SJSA1 (cell line): ENCODE results near the gene JAG2. TPM values are rescaled to one million over a fixed set of nuclear protein-coding genes. Genes with fewer than 3 reads are reported as not detected.
"Not testable (repeated sequence)": the region's sequence is repeated elsewhere in the genome, so short reads cannot be mapped to it uniquely, and the experiment has no call there.

Experiments used
- DNase-seq, 2 experiments: peaks; one replicate each; pipeline ENCODE4 v3.0.0-alpha.2; 2015 to 2020; ENCODE audit warnings: low spot score in 2 of 2, low read depth in 1 of 2
- H3K27ac ChIP-seq: fragments of 250-450 bp; sonication (Bioruptor Pico); 2 replicates; pipeline ENCODE4 v1.5.1; 2020; ENCODE audit warnings: mild to moderate bottlenecking, moderate library complexity
- H3K27me3 ChIP-seq: fragments of 250-450 bp; sonication (Bioruptor Pico); replicated peaks from 2 replicates; pipeline ENCODE4 v1.5.1; 2020; ENCODE audit warnings: mild to moderate bottlenecking, moderate library complexity
- H3K36me3 ChIP-seq: fragments of 250-450 bp; sonication (Bioruptor Pico); 2 replicates; pipeline ENCODE4 v1.5.1; 2020; ENCODE audit warnings: mild to moderate bottlenecking
- H3K4me1 ChIP-seq: fragments of 250-450 bp; sonication (Bioruptor Pico); replicated peaks from 2 replicates; pipeline ENCODE4 v1.6.1; 2021; ENCODE audit warnings: mild to moderate bottlenecking
- H3K4me3 ChIP-seq: fragments of 250-450 bp; sonication (Bioruptor Pico); 2 replicates; pipeline ENCODE4 v1.5.1; 2020; ENCODE audit warnings: mild to moderate bottlenecking
- H3K9me3 ChIP-seq: fragments of 250-450 bp; sonication (Bioruptor Pico); replicated peaks from 2 replicates; pipeline ENCODE4 v1.5.1; 2020; ENCODE audit warnings: mild to moderate bottlenecking
- total RNA-seq: library from RNA; depleted of rRNA; stranded (reverse); fragments of >200 nt; shearing (Covaris generic); gene quantifications from 2 replicates; pipeline ENCODE4 v1.2.3, GENCODE V29; 2014

Gene JAG2
- total RNA-seq, 1 experiment from 2014 or later = 125 TPM

DNA sequence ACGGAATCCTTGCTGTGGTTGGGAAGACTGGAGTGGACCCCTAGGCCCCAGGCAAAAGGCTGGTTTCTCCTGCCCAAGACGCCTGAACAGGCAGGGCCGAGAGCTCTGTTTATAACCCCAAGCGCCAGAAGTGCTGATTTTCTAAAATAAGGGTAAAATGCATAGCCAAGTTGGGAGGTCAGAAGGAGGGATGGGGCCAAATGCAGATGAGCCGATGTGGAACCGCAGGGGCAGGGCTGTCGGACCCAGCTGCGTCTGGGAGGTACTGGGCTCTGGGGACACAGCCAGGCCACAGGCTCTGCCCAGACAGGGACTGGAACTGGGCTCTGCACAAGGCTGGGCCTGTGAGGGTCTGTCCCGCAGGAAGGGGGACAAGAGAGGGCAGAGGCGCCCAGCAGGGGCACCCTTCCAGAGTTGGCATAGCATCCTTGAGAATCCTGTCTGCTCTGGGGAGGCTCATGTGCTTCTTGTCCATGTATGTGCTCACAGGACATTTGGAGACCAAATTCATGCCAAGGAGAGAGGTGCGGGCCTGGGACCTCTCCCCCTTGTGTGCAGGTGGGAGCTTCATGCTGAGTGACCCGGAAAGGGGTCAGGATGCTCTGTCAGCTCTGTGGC is 49.1 kb downstream of the JAG2 start:
- H3K27ac ChIP-seq = no peak overlapping the region
- H3K27me3 ChIP-seq = peaks cover 13% of the 10 kb centered on the region; the same call in 1 of the 2 replicates
- peaks cover 11% of the 10 kb centered on the region; the same call in 1 of the 2 replicates for H3K9me3 ChIP-seq
- H3K36me3 ChIP-seq = no peaks in the 10 kb centered on the region
- no peak overlapping the region for H3K4me3 ChIP-seq
- no peak for DNase-seq
- H3K4me1 ChIP-seq = no peaks in the 10 kb centered on the region

DNA sequence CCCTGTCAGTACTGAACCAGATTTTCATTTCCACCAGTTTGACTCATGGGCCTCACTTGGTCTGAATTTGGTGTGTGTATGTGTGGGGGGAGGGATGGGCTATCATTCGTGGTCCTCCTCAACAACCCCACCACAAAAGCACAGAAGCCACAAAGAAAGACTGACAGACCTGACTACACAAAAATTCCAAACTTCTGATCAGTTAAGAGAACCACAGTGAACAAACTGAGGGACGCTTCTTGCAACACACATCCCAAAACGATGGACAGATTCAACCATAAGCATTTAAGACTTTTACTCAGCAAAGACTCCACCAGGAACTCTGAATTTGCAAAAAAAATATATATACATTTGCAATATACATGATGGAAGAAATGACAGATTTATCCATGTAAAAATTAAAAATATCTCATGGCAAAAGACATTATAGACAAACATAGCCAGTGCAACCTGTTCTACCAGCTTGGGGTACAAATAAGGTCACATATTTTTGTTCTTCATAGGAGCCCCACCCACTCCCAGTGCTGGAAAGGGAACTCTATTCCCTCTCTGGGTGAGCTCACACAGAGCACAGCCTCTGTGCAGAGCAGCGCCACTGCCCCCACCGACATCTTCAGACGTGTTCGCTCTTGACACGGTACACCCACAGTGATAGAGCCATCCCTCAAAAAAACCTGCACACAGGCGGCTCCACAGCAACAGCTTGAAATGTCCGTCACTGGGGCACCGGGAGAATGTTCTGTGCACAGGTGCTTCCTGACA is 49.7 kb downstream of the JAG2 start:
- H3K36me3 ChIP-seq = no peaks in the 10 kb centered on the region
- peaks cover 11% of the 10 kb centered on the region; the same call in 1 of the 2 replicates for H3K9me3 ChIP-seq
- no peaks in the 10 kb centered on the region for H3K4me1 ChIP-seq
- no peak overlapping the region for H3K4me3 ChIP-seq
- DNase-seq = no peak
- no peak overlapping the region for H3K27ac ChIP-seq
- peaks cover 7% of the 10 kb centered on the region; the same call in 1 of the 2 replicates for H3K27me3 ChIP-seq

DNA sequence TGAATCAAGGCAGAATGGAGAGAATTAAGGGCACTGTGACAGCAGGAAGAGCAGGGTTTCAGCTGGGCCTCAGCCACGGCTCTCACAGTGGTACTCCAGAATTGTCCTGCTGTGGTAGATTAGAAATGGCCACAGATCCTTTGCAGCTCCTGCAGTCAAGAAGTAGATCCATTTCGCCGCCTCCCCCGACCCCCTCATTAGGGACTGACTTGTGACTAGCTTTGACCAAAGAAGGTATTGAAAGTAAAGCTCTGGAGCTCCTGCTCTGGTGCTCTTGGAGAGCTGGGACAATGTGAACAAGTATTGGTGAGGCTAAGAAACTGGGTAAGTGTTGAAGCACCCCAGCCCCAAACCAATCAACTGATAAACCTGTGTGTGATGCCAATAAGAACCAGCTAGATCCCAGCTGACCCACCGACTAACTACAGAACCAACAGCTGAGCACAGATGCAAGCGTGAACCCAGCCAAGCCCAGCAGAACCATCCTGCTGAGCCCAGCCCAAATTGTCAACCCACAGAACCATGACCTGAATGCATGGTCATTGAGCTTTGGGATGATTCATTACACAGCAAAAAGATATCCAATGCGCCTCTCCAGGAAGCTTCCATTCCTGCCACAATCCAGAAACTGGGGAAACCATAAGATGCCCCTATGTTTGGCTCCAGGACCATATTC is 50.7 kb downstream of the JAG2 start:
- no peak for DNase-seq
- Histone ChIP-seq H3K36me3 (no peaks in the 10 kb centered on the region), H3K4me1 (no peaks in the 10 kb centered on the region), H3K9me3 (peaks cover 11% of the 10 kb centered on the region; the same call in 1 of the 2 replicates), H3K27ac (no peak overlapping the region), H3K27me3 (peaks cover 6% of the 10 kb centered on the region; the same call in 1 of the 2 replicates), H3K4me3 (no peak overlapping the region)

DNA sequence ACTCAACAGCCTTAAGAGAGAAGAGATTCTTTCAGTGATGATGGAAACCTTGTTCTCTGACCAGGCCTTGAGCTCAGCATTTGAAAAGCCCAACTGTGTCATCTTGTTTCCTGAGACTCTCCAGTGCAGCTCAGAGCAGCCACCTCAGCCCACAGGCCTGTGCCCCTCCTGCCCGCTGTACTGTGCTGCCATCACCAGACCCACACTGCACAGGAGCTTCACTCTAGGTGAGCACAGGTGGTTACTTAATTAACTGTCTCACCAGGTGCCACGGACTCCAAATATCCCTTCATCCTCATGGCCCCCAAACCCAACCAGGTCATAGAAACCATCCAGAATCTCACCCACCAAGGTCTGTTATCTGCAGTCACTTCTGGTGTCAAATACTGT is 51.3 kb downstream of the JAG2 start:
- Histone ChIP-seq H3K4me1 (no peaks in the 10 kb centered on the region), H3K27ac (no peak overlapping the region), H3K27me3 (peaks cover 3% of the 10 kb centered on the region; the same call in 1 of the 2 replicates), H3K9me3 (peaks cover 9% of the 10 kb centered on the region; the same call in 1 of the 2 replicates), H3K36me3 (no peaks in the 10 kb centered on the region), H3K4me3 (no peak overlapping the region)
- no peak for DNase-seq

DNA sequence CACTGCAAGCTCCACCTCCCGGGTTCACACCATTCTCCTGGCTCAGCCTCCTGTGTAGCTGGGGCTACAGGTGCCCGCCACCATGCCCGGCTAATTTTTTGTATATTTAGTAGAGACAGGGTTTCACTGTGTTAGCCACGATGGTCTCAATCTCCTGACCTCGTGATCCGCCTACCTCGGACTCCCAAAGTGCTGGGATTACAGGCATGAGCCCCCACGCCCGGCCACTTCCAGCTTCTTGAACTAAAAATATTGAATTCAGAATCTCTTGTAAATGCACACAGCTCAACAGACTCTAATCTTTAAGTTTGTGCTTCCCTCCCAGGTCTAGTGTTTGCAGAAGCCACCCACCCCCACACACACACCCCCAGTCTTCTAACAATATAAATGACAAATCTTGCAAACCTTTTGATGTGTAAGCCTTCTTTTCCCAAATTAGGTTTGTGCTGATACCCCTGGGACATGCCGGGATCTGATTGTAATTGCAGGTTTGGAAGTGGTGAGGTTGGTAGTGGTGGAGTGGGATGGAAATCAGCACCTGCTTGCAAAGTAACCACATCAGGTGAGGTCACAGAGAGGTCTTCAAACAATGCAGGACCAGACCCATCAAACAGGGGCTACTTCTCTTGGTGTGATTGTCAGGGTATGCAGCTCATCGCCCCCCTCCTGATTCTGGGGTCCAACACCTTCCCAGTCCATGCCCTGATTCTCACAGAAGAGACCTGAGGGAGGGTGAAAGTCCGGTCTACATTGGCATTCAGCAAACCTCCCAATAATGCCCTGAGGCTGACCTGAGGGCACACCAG is 51.9 kb downstream of the JAG2 start:
- Histone ChIP-seq H3K27ac (no peak overlapping the region), H3K27me3 (peaks cover 3% of the 10 kb centered on the region; the same call in 1 of the 2 replicates), H3K4me1 (no peaks in the 10 kb centered on the region), H3K36me3 (no peaks in the 10 kb centered on the region), H3K9me3 (peaks cover 4% of the 10 kb centered on the region; the same call in 1 of the 2 replicates), H3K4me3 (no peak overlapping the region)
- no peak for DNase-seq

DNA sequence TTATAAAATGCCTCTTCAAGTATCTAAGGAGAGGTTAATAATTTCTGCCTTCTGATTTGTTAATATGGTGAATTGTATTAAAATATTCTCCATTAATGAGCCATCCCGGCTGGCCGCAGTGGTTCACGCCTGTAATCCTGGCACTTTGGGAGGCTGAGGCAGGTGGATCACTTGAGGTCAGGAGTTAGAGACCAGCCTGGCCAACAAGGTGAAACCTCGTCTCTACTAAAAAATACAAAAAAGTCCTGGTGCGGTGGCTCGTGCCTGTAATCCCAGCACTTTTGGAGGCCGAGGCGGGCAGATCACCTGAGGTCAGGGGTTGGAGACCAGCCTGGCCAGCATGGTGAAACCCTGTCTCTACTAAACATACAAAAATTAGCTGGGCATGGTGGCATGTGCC is 59.3 kb downstream of the JAG2 start:
- not testable (repeated sequence) for DNase-seq, H3K9me3 ChIP-seq, H3K36me3 ChIP-seq, H3K4me3 ChIP-seq, H3K27ac ChIP-seq, H3K4me1 ChIP-seq
- peaks cover 19% of the 10 kb centered on the region; the same call in 1 of the 2 replicates for H3K27me3 ChIP-seq

GRCh38 chr14:105108516-105108864 is 60.1 kb downstream of the JAG2 start:
- Histone ChIP-seq H3K27me3 (peaks cover 25% of the 10 kb centered on the region; the same call in 1 of the 2 replicates), H3K27ac (no peak overlapping the region), H3K4me1 (no peaks in the 10 kb centered on the region), H3K4me3 (no peak overlapping the region), H3K9me3 (no peaks in the 10 kb centered on the region), H3K36me3 (no peaks in the 10 kb centered on the region)
- DNase-seq = no peak

DNA sequence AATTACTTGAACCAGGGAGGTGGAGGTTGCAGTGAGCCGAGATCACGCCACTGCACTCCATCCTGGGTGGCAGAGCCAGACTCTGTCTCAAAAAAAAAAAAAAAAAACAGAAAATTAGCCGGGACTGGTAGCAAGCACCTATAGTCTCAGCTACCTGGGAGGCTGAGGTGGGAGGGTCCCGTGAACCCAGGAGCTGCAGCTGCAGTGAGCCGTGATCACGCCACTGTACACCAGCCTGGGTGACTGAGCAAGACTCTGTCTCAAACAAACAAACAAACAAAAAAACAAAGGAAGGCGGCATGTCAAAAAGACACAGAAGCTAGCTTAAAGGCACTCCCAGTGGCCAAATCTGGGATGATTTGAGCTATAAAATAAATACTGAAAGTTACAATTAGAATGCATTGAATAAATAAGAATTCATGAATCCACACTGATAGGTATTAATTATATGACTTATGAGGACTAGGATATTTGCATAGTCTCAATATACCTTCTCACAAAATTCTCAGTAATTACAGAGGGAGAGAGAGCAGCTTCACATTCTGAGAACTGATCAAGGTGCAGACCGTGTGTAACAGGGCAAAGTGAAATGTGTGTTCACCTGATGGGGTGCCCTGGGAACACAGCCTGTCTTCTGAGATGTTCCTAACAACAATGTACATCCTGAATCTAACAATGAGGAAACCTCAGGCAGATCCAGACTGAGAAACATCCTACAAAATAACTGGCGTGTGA is 60.6 kb downstream of the JAG2 start:
- H3K36me3 ChIP-seq = no peaks in the 10 kb centered on the region
- peaks cover 29% of the 10 kb centered on the region; the same call in 1 of the 2 replicates for H3K27me3 ChIP-seq
- DNase-seq = no peak
- H3K27ac ChIP-seq = no peak overlapping the region
- no peaks in the 10 kb centered on the region for H3K9me3 ChIP-seq
- no peaks in the 10 kb centered on the region for H3K4me1 ChIP-seq
- H3K4me3 ChIP-seq = no peak overlapping the region

- Histone ChIP-seq H3K4me1 (no peaks in the 10 kb centered on the region), H3K36me3 (no peaks in the 10 kb centered on the region), H3K9me3 (no peaks in the 10 kb centered on the region), H3K27me3 (peaks cover 29% of the 10 kb centered on the region; the same call in 1 of the 2 replicates), H3K4me3 (no peak overlapping the region), H3K27ac (no peak overlapping the region)
- DNase-seq = no peak
Observed at GRCh38 chr14:105107351-105107750, 61.2 kb downstream of the JAG2 start.

DNA sequence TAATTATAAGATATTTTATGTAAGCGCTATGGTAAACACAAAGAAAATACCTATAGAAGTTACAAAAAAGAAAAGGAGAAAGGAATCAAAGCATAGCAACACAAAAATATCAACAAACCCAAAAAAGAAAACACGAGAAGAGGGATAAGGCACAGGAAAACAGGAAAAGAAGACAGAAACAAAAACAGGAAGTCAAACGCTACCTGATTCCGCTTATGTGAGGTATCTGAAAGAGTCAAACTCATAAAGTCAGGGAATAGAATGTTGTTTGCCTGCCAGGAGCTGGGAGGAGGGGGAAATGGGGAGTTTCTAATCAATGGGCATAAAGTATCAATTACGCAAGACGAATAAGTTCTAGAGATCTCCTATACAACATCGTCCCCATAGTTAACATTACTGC is 63.4 kb downstream of the JAG2 start:
- Histone ChIP-seq H3K9me3 (no peaks in the 10 kb centered on the region), H3K36me3 (no peaks in the 10 kb centered on the region), H3K4me1 (no peaks in the 10 kb centered on the region), H3K4me3 (no peak overlapping the region), H3K27me3 (peaks cover 29% of the 10 kb centered on the region; the same call in 1 of the 2 replicates), H3K27ac (no peak overlapping the region)
- no peak for DNase-seq

DNA sequence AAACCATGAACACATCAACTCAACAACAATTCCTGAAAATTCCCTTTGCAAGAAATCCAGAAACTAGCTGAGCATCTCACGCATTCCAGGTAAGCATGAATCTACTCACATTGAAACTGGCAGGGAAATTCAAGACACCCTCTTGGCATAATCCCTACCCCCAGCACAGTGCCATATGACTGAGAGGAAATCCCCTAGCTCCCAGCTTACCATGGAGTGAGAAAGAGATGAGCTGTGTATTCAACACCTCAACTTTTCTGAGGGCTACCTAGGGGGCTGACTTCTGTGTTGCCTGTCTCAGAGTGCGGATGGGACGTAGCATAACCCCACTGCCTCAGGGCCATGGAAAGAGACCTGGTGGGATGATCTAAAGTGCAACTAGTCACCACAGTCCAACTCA is 65.7 kb downstream of the JAG2 start:
- H3K36me3 ChIP-seq = no peaks in the 10 kb centered on the region
- no peak overlapping the region for H3K27ac ChIP-seq
- H3K9me3 ChIP-seq = no peaks in the 10 kb centered on the region
- H3K4me3 ChIP-seq = no peak overlapping the region
- no peaks in the 10 kb centered on the region for H3K4me1 ChIP-seq
- peaks cover 23% of the 10 kb centered on the region; the same call in 1 of the 2 replicates for H3K27me3 ChIP-seq
- no peak for DNase-seq

DNA sequence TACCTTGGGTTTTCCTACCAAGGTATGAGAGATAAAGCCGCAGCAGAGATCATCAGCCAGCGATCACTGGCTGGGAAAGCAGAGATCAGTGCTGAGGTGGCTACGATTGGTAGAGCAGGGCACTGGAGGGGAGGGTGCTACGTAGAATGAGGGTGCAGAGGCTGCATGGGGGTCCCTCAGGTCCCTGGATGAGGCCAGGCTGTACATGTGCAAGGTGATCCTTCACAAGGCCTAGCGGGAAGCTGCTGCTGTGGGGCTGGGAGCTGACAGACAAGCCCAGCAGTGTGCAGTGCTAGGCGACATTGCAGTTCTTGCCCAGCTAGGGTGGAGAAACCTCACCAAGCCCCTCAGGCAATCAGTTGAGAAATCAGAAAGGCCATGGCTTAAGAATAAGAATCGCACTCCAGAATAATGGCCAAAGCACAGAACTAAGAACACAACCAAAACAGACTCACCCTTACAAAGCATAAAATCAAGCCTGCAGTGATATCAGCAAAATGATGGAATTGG is 66.2 kb downstream of the JAG2 start:
- Histone ChIP-seq H3K4me3 (no peak overlapping the region), H3K27me3 (peaks cover 22% of the 10 kb centered on the region; the same call in 1 of the 2 replicates), H3K27ac (no peak overlapping the region), H3K4me1 (no peaks in the 10 kb centered on the region), H3K9me3 (no peaks in the 10 kb centered on the region), H3K36me3 (no peaks in the 10 kb centered on the region)
- no peak for DNase-seq
